ENCODE results near the gene MTFR2. TPM values are rescaled to one million over a fixed set of nuclear protein-coding genes. Genes with fewer than 3 reads are reported as not detected.

Gene MTFR2
- total and polyA plus RNA-seq, 2 donors (not counting 3 experiments of a cell fraction or from before 2014, with no cell fraction given): 7.7 to 8.7 TPM

DNA sequence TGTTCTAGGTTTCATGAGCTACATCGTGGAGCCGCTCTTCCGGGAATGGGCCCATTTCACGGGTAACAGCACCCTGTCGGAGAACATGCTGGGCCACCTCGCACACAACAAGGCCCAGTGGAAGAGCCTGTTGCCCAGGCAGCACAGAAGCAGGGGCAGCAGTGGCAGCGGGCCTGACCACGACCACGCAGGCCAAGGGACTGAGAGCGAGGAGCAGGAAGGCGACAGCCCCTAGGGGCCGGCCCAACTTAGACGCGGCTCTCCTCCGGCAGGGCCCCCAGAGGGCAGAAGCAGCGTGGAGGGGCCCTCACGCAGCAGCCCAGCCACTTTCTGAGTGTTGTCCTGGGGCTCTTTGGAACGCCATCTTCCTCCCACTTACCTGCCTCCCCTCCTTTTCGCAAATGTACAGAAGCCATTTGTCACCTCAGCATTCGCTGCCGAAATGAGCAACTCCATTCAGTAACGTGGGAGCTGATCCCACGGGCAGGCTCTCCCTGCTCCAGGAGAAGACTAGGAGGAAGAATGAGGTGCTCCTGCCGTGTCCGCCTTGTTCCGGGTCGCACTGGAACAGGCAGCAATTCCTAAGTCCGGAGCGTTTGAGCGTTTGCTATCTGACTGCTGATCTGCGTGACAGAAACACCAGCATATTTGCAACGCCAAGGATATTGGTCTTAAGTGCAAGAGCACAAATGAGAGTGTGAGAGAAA lies 58.4 kb downstream of the MTFR2 start:
- Histone ChIP-seq H3K79me2 (ENCODE audit: control insufficient read depth, insufficient read depth, low read length) (no peaks in the 10 kb centered on the region), H3K27me3 (ENCODE audit: control insufficient read depth in 2 of 2, insufficient read depth in 2 of 2, low read length in 2 of 2) (no peaks in the 10 kb centered on the region), H3K36me3 (ENCODE audit: control insufficient read depth in 2 of 2, extremely low read depth in 1 of 2, insufficient read depth in 2 of 2, low read length in 2 of 2) (peaks cover 10 to 28% of the 10 kb centered on the region in 2 experiments), H3K27ac (ENCODE audit: insufficient read depth, low read depth, low read length) (no peak overlapping the region), H2AFZ (ENCODE audit: low read depth, low read length) (no peak overlapping the region), H3K9ac (replicated peaks; ENCODE audit: extremely low read depth, insufficient read depth, low read length) (no peak overlapping the region), H3K4me1 (ENCODE audit: control insufficient read depth, extremely low read depth, insufficient read depth, low read length) (no peaks in the 10 kb centered on the region), H4K20me1 (replicated peaks; ENCODE audit: control insufficient read depth, extremely low read depth, insufficient read depth, low read length) (no peaks in the 10 kb centered on the region), H3K9me1 (replicated peaks; ENCODE audit: control insufficient read depth, extremely low read depth, insufficient read depth, low read length) (no peaks in the 10 kb centered on the region), H3K4me2 (ENCODE audit: insufficient read depth, low read length) (no peak overlapping the region), H3K4me3 (replicated peaks in 1 of 3; ENCODE audit: insufficient read depth in 1 of 3, low read depth in 1 of 3, low read length in 3 of 3) (no peak overlapping the region), H3K9me3 (replicated peaks; ENCODE audit: control insufficient read depth, insufficient read depth, low read length) (no peaks in the 10 kb centered on the region)
- no peak for FAIRE-seq
- ChIA-PET CTCF (no interaction called here), POLR2A (no interaction called here)
- TF ChIP-seq MYC (IDR thresholded peaks at IDR 0.05; ENCODE audit: low read depth, low read length) (no peak), POLR2A (IDR thresholded peaks at IDR 0.05; ENCODE audit: low read depth, low read length) (no peak), JUN (IDR thresholded peaks at IDR 0.05; ENCODE audit: borderline replicate concordance, insufficient read depth, insufficient read length, low read depth) (no peak), FOS (IDR thresholded peaks at IDR 0.05; ENCODE audit: borderline replicate concordance, insufficient read depth, low read length) (no peak), EZH2 (IDR thresholded peaks at IDR 0.05; ENCODE audit: borderline replicate concordance, low read depth, low read length, severe bottlenecking) (no peak), GATA2 (IDR thresholded peaks at IDR 0.05; ENCODE audit: insufficient read depth, insufficient read length, low read depth, low read length) (no peak), POLR2AphosphoS5 (IDR thresholded peaks at IDR 0.05; ENCODE audit: insufficient read depth, low read depth, low read length) (no peak)
- TF ChIP-seq, protein P1, sequence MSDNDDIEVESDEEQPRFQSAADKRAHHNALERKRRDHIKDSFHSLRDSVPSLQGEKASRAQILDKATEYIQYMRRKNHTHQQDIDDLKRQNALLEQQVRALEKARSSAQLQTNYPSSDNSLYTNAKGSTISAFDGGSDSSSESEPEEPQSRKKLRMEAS (IDR thresholded peaks at IDR 0.05; ENCODE audit: insufficient read depth, insufficient read length): no peak
- TF ChIP-seq, protein P2, sequence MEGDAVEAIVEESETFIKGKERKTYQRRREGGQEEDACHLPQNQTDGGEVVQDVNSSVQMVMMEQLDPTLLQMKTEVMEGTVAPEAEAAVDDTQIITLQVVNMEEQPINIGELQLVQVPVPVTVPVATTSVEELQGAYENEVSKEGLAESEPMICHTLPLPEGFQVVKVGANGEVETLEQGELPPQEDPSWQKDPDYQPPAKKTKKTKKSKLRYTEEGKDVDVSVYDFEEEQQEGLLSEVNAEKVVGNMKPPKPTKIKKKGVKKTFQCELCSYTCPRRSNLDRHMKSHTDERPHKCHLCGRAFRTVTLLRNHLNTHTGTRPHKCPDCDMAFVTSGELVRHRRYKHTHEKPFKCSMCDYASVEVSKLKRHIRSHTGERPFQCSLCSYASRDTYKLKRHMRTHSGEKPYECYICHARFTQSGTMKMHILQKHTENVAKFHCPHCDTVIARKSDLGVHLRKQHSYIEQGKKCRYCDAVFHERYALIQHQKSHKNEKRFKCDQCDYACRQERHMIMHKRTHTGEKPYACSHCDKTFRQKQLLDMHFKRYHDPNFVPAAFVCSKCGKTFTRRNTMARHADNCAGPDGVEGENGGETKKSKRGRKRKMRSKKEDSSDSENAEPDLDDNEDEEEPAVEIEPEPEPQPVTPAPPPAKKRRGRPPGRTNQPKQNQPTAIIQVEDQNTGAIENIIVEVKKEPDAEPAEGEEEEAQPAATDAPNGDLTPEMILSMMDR (IDR thresholded peaks at IDR 0.05; ENCODE audit: extremely low read depth in 1 of 2, insufficient read depth in 1 of 2, low read depth in 1 of 2, low read length in 2 of 2): no peak
- no peak for DNase-seq (ENCODE audit: low read depth, low spot score)
- dilution Hi-C loops (cut with MboI; ENCODE audit: extremely low pct_ligation_motif_present, low sequenced_read_pairs) (no loop called here), intact Hi-C loops (cut with micrococcal nuclease) (no loop called here)
- BruUV-seq (replicated peaks): no TSS peak
